Measurements from ENCODE around the gene GOSR1.
"Not testable (repeated sequence)": the region's sequence is repeated elsewhere in the genome, so short reads cannot be mapped to it uniquely, and the experiment has no call there.

- TF ChIP-seq CTCF, EZH2phosphoT487 (IDR thresholded peaks at IDR 0.05): not testable (repeated sequence)
Observed at GRCh38 chr17:30564422-30565072, 87.3 kb downstream of the GOSR1 start.
